ENCODE measurements around the gene FHOD1.

Gene FHOD1

GRCh38 chr16:67230809-67231660, 16.2 kb downstream of the FHOD1 start:
- DNase-seq: no peak

- DNase-seq: no peak
These were observed 17.1 kb downstream of the FHOD1 start for GRCh38 chr16:67229906-67230808.

GRCh38 chr16:67228905-67229304, 18.4 kb downstream of the FHOD1 start:
- DNase-seq: no peak

GRCh38 chr16:67228034-67228785, 19.1 kb downstream of the FHOD1 start:
- DNase-seq: no peak

- no peak for DNase-seq
These were observed 19.7 kb downstream of the FHOD1 start for GRCh38 chr16:67227567-67227921.

- peak; percentile 97 for DNase-seq
These were observed 20.3 kb downstream of the FHOD1 start, which contains the start of gene TMEM208 for GRCh38 chr16:67226804-67227566. Gene TMEM208, plus strand, starts transcription at chr16:67227130. Its CDS starts 89 bp downstream, at chr16:67227219.

GRCh38 chr16:67226295-67226803, 20.9 kb downstream of the FHOD1 start:
- no peak for DNase-seq

GRCh38 chr16:67223992-67224391, 23.3 kb downstream of the FHOD1 start:
- DNase-seq: no peak

- no peak for DNase-seq
These were observed 30.4 kb downstream of the FHOD1 start for GRCh38 chr16:67216612-67217490.

GRCh38 chr16:67215706-67216105, 31.6 kb downstream of the FHOD1 start:
- DNase-seq: no peak

GRCh38 chr16:67213197-67214019, 33.9 kb downstream of the FHOD1 start:
- no peak for DNase-seq

- no peak for DNase-seq
These were observed 34.5 kb downstream of the FHOD1 start for GRCh38 chr16:67212766-67213165.

GRCh38 chr16:67211674-67212073, 35.6 kb downstream of the FHOD1 start:
- DNase-seq: no peak

GRCh38 chr16:67210069-67210937, 37.0 kb downstream of the FHOD1 start:
- DNase-seq: no peak

GRCh38 chr16:67209565-67209964, 37.7 kb downstream of the FHOD1 start:
- no peak for DNase-seq

GRCh38 chr16:67208154-67208896, 39.0 kb downstream of the FHOD1 start:
- DNase-seq: no peak

- no peak for DNase-seq
These were observed 39.8 kb downstream of the FHOD1 start for GRCh38 chr16:67207249-67208091.
